GM12801 (cell line): ENCODE measurements around the gene SH2D3A.

Experiments
- CTCF ChIP-seq: IDR thresholded peaks from one replicate; pipeline ENCODE4 v1.5.1; 2011; ENCODE audit warnings: control low read depth; ENCODE audit not compliant: insufficient read length; ENCODE audit errors: extremely low read depth

SH2D3A gene

DNA sequence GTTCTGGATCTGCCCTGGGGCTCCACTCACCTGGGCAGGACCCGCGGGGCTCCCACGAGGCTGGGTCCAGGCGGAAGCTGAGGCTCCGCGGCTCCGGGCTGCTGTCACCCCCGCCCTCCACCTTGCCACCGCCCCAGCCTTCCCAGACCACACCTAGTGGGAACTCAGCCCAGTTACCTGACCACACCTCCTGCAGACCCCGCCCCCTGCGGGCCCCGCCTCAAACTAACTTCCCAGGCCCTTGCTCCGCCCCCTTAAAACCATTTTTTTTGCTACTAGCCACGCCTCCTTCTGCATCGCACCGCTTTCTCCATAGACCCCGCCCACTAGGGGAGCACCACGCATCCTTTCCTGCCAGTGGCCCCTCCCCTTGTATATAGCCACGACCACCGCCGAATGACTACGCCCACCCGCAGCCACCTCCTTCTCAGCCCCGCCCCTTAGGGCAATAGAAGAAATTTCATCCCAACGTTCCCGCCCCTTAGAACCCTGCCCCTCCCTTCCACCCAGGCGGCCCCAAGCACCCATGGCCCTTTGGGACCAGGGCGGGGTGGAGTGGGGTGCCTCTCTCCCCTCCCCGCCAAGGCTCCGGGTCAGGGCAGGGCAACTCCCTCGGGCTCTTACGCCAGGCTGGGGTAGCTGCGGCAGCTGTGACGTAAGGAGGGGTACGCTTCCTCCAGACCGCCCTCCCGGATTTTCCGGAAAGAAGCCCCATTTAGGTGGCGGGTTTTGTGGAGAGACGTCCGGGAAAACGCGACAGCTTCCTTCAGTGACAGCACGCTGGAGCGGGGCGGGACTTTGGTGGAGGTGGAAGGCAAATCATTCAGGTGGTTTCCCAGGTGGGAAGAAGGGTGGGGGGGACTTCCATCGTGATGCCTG is at the start of gene SH2D3A:
Gene SH2D3A (minus strand): TSS at position 79 of the 879 bp plus-strand sequence. CDS start 3,687 bp downstream, outside the sequence.
- TF ChIP-seq CTCF, result no peak

GRCh38 chr19:6813659-6814058 is 46.4 kb upstream of the SH2D3A start:
- no peak for TF ChIP-seq CTCF

DNA sequence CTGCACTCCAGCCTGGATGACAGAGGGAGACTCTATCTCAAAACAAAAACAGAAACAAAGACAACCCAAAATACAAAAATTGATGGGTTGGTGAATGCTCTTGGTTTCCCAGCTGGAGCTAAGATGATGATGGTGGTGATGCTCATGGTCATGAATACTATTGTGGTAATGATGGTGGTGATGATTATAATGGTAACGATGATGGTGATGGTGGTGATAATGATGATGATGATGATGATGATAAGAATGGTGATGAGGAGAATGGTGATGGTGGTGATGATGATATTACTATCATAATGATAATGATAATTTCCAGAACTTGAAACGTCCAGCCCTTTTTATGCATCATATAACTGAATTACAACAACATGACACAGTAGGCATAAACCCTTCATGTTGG is 45.4 kb upstream of the SH2D3A start:
- no peak for TF ChIP-seq CTCF

GRCh38 chr19:6811906-6812305 is 44.7 kb upstream of the SH2D3A start:
- no peak for TF ChIP-seq CTCF

- TF ChIP-seq CTCF, result no peak
Observed at GRCh38 chr19:6811378-6811777, 44.1 kb upstream of the SH2D3A start.

GRCh38 chr19:6809262-6809661 is 42.0 kb upstream of the SH2D3A start:
- TF ChIP-seq CTCF, result no peak

DNA sequence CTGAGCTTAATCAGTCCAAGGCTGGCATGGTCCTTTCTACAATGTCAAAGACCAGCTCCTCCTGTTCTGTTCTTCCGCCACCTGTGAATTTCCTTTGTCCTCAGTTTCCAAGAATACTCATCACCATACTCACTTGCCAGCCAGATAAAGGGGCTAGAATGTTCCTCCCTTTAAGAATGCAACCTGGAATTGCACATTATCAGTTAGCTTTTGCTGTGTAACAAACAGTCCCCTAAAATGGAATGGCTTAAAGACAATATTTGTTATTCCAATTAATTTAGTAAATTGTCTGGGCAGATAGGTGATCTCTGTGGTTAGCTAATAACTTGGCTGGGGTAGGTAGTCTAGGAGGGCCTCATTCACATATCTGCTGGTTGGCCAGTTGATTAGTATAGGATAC is 41.3 kb upstream of the SH2D3A start:
- no peak for TF ChIP-seq CTCF
